Tibial nerve (tissue), 4 donors: ENCODE data around the gene FXYD2.
"Not testable (repeated sequence)": the region's sequence is repeated elsewhere in the genome, so short reads cannot be mapped to it uniquely, and the experiment has no call there.

Experiments
- CTCF ChIP-seq, 5 experiments: fragments of 200-600 bp in 3 of 5; fragments of 450-650 bp in 2 of 5; sonication (generic) in 3 of 5; IDR thresholded peaks; one replicate each; pipeline ENCODE4 v1.5.1; 2016 to 2019; ENCODE audit warnings: antibody characterized with exemption in 5 of 5, mild to moderate bottlenecking in 3 of 5, moderate library complexity in 2 of 5
- EP300 ChIP-seq, 2 donors: sonication (generic); formaldehyde crosslinking; IDR thresholded peaks; one replicate each; pipeline ENCODE4 v1.6.1; 2017; ENCODE audit warnings: antibody characterized with exemption in 2 of 2, mild to moderate bottlenecking in 1 of 2
- POLR2A ChIP-seq, 2 donors: fragments of 450-650 bp; IDR thresholded peaks; one replicate each; pipeline ENCODE4 v1.6.1; 2017; ENCODE audit warnings: antibody characterized with exemption in 2 of 2, mild to moderate bottlenecking in 2 of 2, moderate library complexity in 2 of 2

GRCh38 chr11:117810056-117810451 is 14.5 kb downstream of the FXYD2 start:
- TF ChIP-seq POLR2A, CTCF, EP300 (IDR thresholded peaks at IDR 0.05): not testable (repeated sequence)
